Activated CD8-positive, alpha-beta T cell treated with anti-CD3 and anti-CD28 coated beads, Interleukin-2, amount 10 ng/mL, durations not matched to agents 7 days and 5 days (primary cell): Measurements from ENCODE around the gene APBA2. TPM values are rescaled to one million over a fixed set of nuclear protein-coding genes. Genes with fewer than 3 reads are reported as not detected.

Source experiments
- ATAC-seq: fragments of 150-1000 bp; cut with Tn5 transposase; one replicate; pipeline ENCODE4 v1.10.0; 2021; ENCODE audit warnings: moderate library complexity
- CTCF ChIA-PET: fragments of 350-600 bp; sonication (Branson Sonifier 250); formaldehyde crosslinking; loops from one replicate; lab custom pipeline; 2021; ENCODE audit warnings: antibody characterized with exemption; lab: Charles Lee
- POLR2A ChIA-PET: fragments of 350-600 bp; sonication (Branson Sonifier 250); formaldehyde crosslinking; loops from one replicate; lab custom pipeline; 2021; ENCODE audit warnings: antibody characterized with exemption; lab: Charles Lee
- DNase-seq: peaks from one replicate; pipeline ENCODE4 v3.0.0-alpha.2; 2020
- H3K27ac Mint-ChIP-seq: one replicate; pipeline ENCODE4 v1.8.0; 2021; ENCODE audit warnings: mild to moderate bottlenecking, mixed read lengths
- H3K27me3 Mint-ChIP-seq: one replicate; pipeline ENCODE4 v1.8.0; 2021; ENCODE audit warnings: low read depth, mixed read lengths
- H3K36me3 Mint-ChIP-seq: one replicate; pipeline ENCODE4 v1.8.0; 2021; ENCODE audit warnings: low read depth, mixed read lengths
- H3K4me1 Mint-ChIP-seq: one replicate; pipeline ENCODE4 v1.8.0; 2021; ENCODE audit warnings: low read depth, mixed read lengths
- H3K4me3 Mint-ChIP-seq: one replicate; pipeline ENCODE4 v1.8.0; 2021; ENCODE audit warnings: mild to moderate bottlenecking, mixed read lengths
- H3K9me3 Mint-ChIP-seq: one replicate; pipeline ENCODE4 v1.8.0; 2022; ENCODE audit warnings: mixed read lengths; ENCODE audit not compliant: insufficient read depth
- total RNA-seq, 2 experiments: library from RNA; stranded (reverse); gene quantifications; one replicate each; pipeline ENCODE4 v1.2.3, GENCODE V29; 2021

Gene APBA2
- total RNA-seq, 2 experiments from 2014 or later = 29.5 TPM

DNA sequence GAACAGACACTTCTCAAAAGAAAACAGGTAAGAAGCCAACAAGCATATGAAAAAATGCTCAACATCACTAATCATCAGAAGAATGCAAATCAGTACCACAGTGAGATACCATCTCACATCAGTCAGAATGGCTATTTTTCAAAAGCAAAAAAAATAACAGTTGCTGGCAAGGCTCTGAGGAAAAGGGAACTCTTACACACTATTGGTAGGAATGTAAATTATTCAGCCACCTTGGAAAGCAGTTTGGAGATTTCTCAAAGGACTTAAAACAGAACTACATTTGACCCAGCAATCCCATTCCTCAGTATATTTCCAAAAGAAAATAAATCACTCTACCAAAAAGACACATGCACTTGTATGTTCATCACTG is 95.6 kb downstream of the APBA2 start:
- Mint-ChIP-seq H3K4me3 (no peak overlapping the region), H3K4me1 (peaks cover 19% of the 10 kb centered on the region), H3K27me3 (no peaks in the 10 kb centered on the region), H3K36me3 (no peaks in the 10 kb centered on the region), H3K9me3 (no peaks in the 10 kb centered on the region), H3K27ac (no peak overlapping the region)
- ATAC-seq (no peak), DNase-seq (no peak)
- ChIA-PET POLR2A (no interaction called here), CTCF (interaction anchor here (0.7 to 2.4 kb wide), 5 partner anchors 10 to 121 kb away, joined by 3 to 8 read pairs (median 4); no protein-coding TSS in a partner anchor)

- ATAC-seq (no peak), DNase-seq (no peak)
- ChIA-PET POLR2A (no interaction called here), CTCF (interaction anchor here (1.9 to 2.4 kb wide), 2 partner anchors 108 to 120 kb away, joined by 4 to 8 read pairs; no protein-coding TSS in a partner anchor)
- H3K4me3 Mint-ChIP-seq = no peak overlapping the region
- no peaks in the 10 kb centered on the region for H3K27me3 Mint-ChIP-seq
- no peaks in the 10 kb centered on the region for H3K9me3 Mint-ChIP-seq
- no peaks in the 10 kb centered on the region for H3K36me3 Mint-ChIP-seq
- no peak overlapping the region for H3K27ac Mint-ChIP-seq
- peaks cover 19% of the 10 kb centered on the region for H3K4me1 Mint-ChIP-seq
Observed at GRCh38 chr15:28981921-28982320, 96.1 kb downstream of the APBA2 start.

GRCh38 chr15:28982886-28983285 is 97.1 kb downstream of the APBA2 start:
- ATAC-seq (no peak), DNase-seq (no peak)
- no peaks in the 10 kb centered on the region for H3K27me3 Mint-ChIP-seq
- H3K36me3 Mint-ChIP-seq = no peaks in the 10 kb centered on the region
- H3K9me3 Mint-ChIP-seq = no peaks in the 10 kb centered on the region
- H3K4me1 Mint-ChIP-seq = peaks cover 19% of the 10 kb centered on the region
- H3K4me3 Mint-ChIP-seq = no peak overlapping the region
- no peak overlapping the region for H3K27ac Mint-ChIP-seq
- POLR2A ChIA-PET = no interaction called here
- CTCF ChIA-PET = interaction anchor here (0.7 to 1.9 kb wide), 3 partner anchors 68 to 119 kb away, joined by 3 to 4 read pairs (median 3); no protein-coding TSS in a partner anchor

DNA sequence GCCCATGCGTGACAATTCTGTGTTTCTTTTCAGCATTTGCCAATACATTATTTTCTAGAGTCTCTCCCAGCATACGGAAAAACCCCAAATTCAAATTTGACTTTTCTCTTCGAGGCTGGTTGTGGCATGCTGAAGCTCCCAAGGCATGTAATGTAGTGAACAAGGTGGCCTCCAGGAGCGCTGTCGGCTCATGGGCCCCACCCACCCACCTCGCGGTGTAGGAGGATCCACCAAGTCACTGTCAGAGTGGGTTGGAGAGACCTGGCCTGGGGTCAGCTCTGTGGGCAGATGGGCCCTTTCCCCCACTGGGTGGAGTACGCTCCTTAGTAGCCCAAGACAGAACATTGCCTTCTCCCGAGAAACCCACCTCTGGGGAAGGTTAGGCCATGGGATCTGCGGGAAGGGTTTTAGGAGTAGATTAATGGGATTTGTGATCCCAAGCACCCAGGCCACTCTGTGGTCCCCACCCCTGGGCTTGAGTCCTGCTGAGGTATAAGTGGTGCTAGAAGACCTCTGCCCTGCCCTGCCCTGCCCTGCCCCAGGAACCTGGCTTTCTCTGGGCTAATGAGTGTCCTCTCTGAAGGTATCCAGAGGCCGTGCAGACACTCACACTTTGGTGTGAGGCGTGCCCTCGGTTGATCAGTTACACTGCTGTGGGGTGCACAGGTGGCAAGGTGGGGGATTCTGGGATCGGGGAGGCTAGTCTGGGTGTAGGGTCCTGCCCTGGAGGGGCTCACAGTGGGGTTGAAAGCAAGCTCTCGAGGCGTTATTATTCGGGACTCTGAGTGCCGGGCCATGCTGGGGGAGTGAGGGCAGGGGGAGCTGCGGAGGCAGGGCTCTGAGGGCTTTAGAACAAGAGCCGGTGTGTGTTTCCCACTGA is 97.9 kb downstream of the APBA2 start:
- Mint-ChIP-seq H3K27ac (no peak overlapping the region), H3K4me1 (peaks cover 19% of the 10 kb centered on the region), H3K9me3 (no peaks in the 10 kb centered on the region), H3K27me3 (no peaks in the 10 kb centered on the region), H3K4me3 (no peak overlapping the region), H3K36me3 (no peaks in the 10 kb centered on the region)
- DNase-seq (no peak), ATAC-seq (no peak)
- CTCF ChIA-PET = interaction anchor here (1.4 kb wide), 1 partner anchor 68 kb away, joined by 3 read pairs; no protein-coding TSS in a partner anchor
- POLR2A ChIA-PET = no interaction called here

GRCh38 chr15:28984421-28985315 is 98.9 kb downstream of the APBA2 start:
- POLR2A ChIA-PET = interaction anchor here (0.7 kb wide), 1 partner anchor 121 kb away, joined by 3 read pairs; no protein-coding TSS in a partner anchor
- Mint-ChIP-seq H3K27me3 (no peaks in the 10 kb centered on the region), H3K36me3 (no peaks in the 10 kb centered on the region), H3K27ac (no peak overlapping the region), H3K4me3 (no peak overlapping the region), H3K4me1 (peaks cover 19% of the 10 kb centered on the region), H3K9me3 (no peaks in the 10 kb centered on the region)
- ATAC-seq (peak; percentile 75), DNase-seq (peak; percentile 46)
- CTCF ChIA-PET = interaction anchor here (0.6 to 1.4 kb wide), 5 partner anchors 67 to 106 kb away, joined by 3 to 5 read pairs (median 3); no protein-coding TSS in a partner anchor

DNA sequence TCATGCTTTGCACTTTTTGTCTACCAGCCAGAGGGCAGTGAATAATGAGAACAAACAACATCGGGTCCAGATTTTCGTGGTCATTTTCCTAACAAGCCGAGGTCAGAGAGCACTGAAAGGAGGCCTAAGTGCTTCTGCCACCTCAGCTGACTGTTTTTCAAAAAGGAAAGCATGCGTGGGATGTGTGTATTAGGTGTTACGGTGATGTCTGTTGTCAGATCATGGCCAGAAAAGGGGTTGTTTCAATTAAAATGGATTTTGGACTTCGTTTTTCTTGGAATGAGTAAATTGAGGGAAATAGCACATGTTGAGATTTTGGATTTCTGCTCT is 99.5 kb downstream of the APBA2 start:
- Mint-ChIP-seq H3K9me3 (no peaks in the 10 kb centered on the region), H3K27ac (peak overlapping the region; percentile 30)

DNA sequence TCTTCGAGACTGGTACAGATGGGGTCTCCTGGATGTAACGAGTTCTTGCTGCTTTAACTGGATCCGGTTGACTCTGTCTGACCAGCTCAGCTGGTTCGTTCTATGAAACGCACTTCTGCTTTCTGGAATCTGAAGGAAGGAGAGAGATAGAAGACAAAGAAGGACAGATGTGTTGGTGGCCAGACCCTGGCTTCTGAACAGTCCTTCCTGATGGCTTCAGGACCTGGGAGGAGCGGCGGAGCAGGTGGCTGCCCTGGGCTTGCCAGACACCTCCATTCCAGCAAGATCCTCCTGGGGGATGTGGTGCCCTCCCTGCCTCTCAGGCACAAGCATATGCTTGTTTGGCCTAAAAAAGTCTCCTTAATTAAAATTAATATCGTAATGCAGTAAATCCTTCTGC is 99.9 kb downstream of the APBA2 start:
- H3K27ac Mint-ChIP-seq = peak overlapping the region; percentile 30
- H3K4me1 Mint-ChIP-seq = peaks cover 19% of the 10 kb centered on the region
- DNase-seq (no peak), ATAC-seq (no peak)
- H3K27me3 Mint-ChIP-seq = no peaks in the 10 kb centered on the region
- H3K36me3 Mint-ChIP-seq = no peaks in the 10 kb centered on the region
- CTCF ChIA-PET = interaction anchor here (0.6 to 1.1 kb wide), 3 partner anchors 96 to 105 kb away, joined by 3 to 5 read pairs (median 3); no protein-coding TSS in a partner anchor
- POLR2A ChIA-PET = no interaction called here
- H3K4me3 Mint-ChIP-seq = no peak overlapping the region
- no peaks in the 10 kb centered on the region for H3K9me3 Mint-ChIP-seq

More for the DNA sequence above, 99.5 kb downstream of the APBA2 start:
- ATAC-seq (no peak), DNase-seq (no peak)
- H3K27me3 Mint-ChIP-seq = no peaks in the 10 kb centered on the region
- no peak overlapping the region for H3K4me3 Mint-ChIP-seq
- peaks cover 19% of the 10 kb centered on the region for H3K4me1 Mint-ChIP-seq
- POLR2A ChIA-PET = interaction anchor here (0.7 kb wide), 1 partner anchor 120 kb away, joined by 3 read pairs; no protein-coding TSS in a partner anchor
- no peaks in the 10 kb centered on the region for H3K36me3 Mint-ChIP-seq
- CTCF ChIA-PET = interaction anchor here (0.6 to 1.1 kb wide), 4 partner anchors 78 to 105 kb away, joined by 3 to 5 read pairs (median 3); no protein-coding TSS in a partner anchor

GRCh38 chr15:28986108-28986507 is 100.3 kb downstream of the APBA2 start:
- Mint-ChIP-seq H3K27ac (no peak overlapping the region), H3K36me3 (no peaks in the 10 kb centered on the region), H3K4me1 (peaks cover 19% of the 10 kb centered on the region), H3K4me3 (no peak overlapping the region), H3K27me3 (no peaks in the 10 kb centered on the region), H3K9me3 (no peaks in the 10 kb centered on the region)
- DNase-seq (peak; percentile 34), ATAC-seq (no peak)
- ChIA-PET POLR2A (no interaction called here), CTCF (interaction anchor here (1.4 kb wide), 1 partner anchor 104 kb away, joined by 6 read pairs; no protein-coding TSS in a partner anchor)

GRCh38 chr15:28986726-28987125 is 101.0 kb downstream of the APBA2 start:
- no peaks in the 10 kb centered on the region for H3K36me3 Mint-ChIP-seq
- DNase-seq = no peak
- H3K27me3 Mint-ChIP-seq = no peaks in the 10 kb centered on the region
- POLR2A ChIA-PET = no interaction called here
- H3K27ac Mint-ChIP-seq = no peak overlapping the region
- no peak for ATAC-seq
- CTCF ChIA-PET = interaction anchor here (1.4 kb wide), 1 partner anchor 104 kb away, joined by 6 read pairs; no protein-coding TSS in a partner anchor
- peaks cover 19% of the 10 kb centered on the region for H3K4me1 Mint-ChIP-seq
- H3K4me3 Mint-ChIP-seq = no peak overlapping the region
- H3K9me3 Mint-ChIP-seq = no peaks in the 10 kb centered on the region

DNA sequence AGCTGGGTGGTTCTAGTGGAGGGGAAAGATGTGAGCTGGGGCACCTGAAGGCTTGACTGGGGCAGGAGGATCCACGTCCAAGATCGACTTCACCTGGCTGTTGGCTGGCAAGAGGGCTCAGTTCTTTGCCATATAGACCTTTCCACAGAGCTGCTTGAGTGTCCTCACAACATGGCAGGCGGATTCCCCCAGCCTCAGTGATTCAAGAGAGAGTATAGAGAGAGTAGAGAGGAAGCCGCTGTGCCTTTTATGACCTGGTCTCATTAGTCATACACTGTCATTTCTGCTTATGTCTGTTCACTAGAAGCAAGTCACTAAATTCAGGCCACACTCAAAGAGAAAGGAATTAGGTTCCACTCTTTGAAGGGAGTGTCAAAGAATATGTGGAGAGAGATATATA is 101.6 kb downstream of the APBA2 start:
- ChIA-PET POLR2A (no interaction called here), CTCF (interaction anchor here (1.4 kb wide), 1 partner anchor 103 kb away, joined by 6 read pairs; no protein-coding TSS in a partner anchor)
- H3K4me1 Mint-ChIP-seq = peaks cover 19% of the 10 kb centered on the region
- no peaks in the 10 kb centered on the region for H3K36me3 Mint-ChIP-seq
- no peaks in the 10 kb centered on the region for H3K27me3 Mint-ChIP-seq
- no peak for ATAC-seq
- H3K27ac Mint-ChIP-seq = no peak overlapping the region
- no peak overlapping the region for H3K4me3 Mint-ChIP-seq
- no peaks in the 10 kb centered on the region for H3K9me3 Mint-ChIP-seq
- DNase-seq = no peak

DNA sequence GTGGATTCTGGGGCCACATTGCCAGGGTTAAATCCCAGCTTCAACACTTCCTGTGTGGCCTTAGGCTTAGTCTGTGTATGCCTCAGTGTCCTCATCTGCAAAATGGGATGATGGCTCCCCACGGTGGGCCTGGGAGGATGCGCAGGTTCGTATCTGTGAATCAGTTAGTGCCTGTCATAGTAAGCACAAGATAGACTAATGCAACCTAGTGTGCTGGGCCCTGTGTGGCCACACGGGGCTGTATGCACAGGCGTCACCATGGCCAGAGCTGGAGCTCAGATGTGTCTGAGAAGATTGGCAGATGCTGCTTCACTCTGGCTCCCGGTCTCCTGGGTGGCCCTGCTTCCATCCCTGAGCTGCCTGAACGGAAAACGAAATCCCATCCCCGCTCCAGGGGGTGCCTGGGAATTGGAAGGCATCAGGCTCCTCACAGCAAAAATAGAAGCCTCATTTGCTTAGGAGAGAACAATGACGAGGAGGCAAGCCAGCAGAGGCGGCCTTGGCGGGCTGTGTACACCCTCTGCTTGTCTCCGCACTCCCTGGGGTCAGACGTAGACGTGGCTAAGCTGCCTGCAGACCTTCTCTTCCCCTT is 103.6 kb downstream of the APBA2 start:
- Mint-ChIP-seq H3K4me1 (peaks cover 26% of the 10 kb centered on the region), H3K27me3 (no peaks in the 10 kb centered on the region), H3K27ac (no peak overlapping the region), H3K4me3 (no peak overlapping the region), H3K36me3 (no peaks in the 10 kb centered on the region), H3K9me3 (no peaks in the 10 kb centered on the region)
- DNase-seq (peak; percentile 45), ATAC-seq (peak; percentile 37)
- ChIA-PET POLR2A (no interaction called here), CTCF (interaction anchor here (0.6 to 4.1 kb wide), 5 partner anchors 15 to 211 kb away, joined by 3 to 19 read pairs (median 3); no protein-coding TSS in a partner anchor)
